B cell (primary cell): Measurements from ENCODE around the gene SLC30A1.

Experiments used
- CTCF ChIP-seq: fragments of 200-600 bp; IDR thresholded peaks from one replicate; pipeline ENCODE4 v1.8.0; 2022; ENCODE audit warnings: antibody characterized with exemption, mild to moderate bottlenecking
- EZH2 ChIP-seq: IDR thresholded peaks from 2 replicates; pipeline ENCODE4 v1.6.1; 2012; ENCODE audit warnings: borderline replicate concordance, low read depth, mild to moderate bottlenecking, moderate library complexity, low read length; ENCODE audit not compliant: insufficient read depth, poor library complexity, severe bottlenecking

- TF ChIP-seq CTCF (no peak), EZH2 (no peak)
Measured at GRCh38 chr1:211527888-211528287, 51.1 kb downstream of the SLC30A1 start.
